HEK293 (cell line): ENCODE measurements around the gene SLC3A2.

ENCODE experiments used
- FEZF1 ChIP-seq: fragments of 450-650 bp; formaldehyde crosslinking; IDR thresholded peaks from 2 replicates; pipeline ENCODE4 v1.5.1; 2016; ENCODE audit warnings: missing biosample characterization, missing genetic modification characterization
- GLI2 ChIP-seq: fragments of 450-650 bp; formaldehyde crosslinking; IDR thresholded peaks from 2 replicates; pipeline ENCODE4; 2017; ENCODE audit warnings: missing biosample characterization, missing genetic modification characterization, low read depth, borderline replicate concordance
- GLI4 ChIP-seq: fragments of 450-650 bp; formaldehyde crosslinking; IDR thresholded peaks from 2 replicates; pipeline ENCODE4 v1.5.1; 2016; ENCODE audit warnings: missing biosample characterization, missing genetic modification characterization
- GLIS2 ChIP-seq: fragments of 450-650 bp; formaldehyde crosslinking; IDR thresholded peaks from 2 replicates; pipeline ENCODE4 v1.5.1; 2016; ENCODE audit warnings: missing biosample characterization, missing genetic modification characterization
- HIC1 ChIP-seq: fragments of 450-650 bp; formaldehyde crosslinking; IDR thresholded peaks from 2 replicates; pipeline ENCODE4 v1.5.1; 2016; ENCODE audit warnings: missing biosample characterization, missing genetic modification characterization
- KLF9 ChIP-seq: fragments of 450-650 bp; formaldehyde crosslinking; IDR thresholded peaks from 2 replicates; pipeline ENCODE4 v1.5.1; 2016; ENCODE audit warnings: missing biosample characterization, missing genetic modification characterization, low read depth
- OVOL3 ChIP-seq: fragments of 450-650 bp; formaldehyde crosslinking; IDR thresholded peaks from 2 replicates; pipeline ENCODE4 v1.5.1; 2016; ENCODE audit warnings: missing biosample characterization, missing genetic modification characterization
- SP2 ChIP-seq: fragments of 450-650 bp; formaldehyde crosslinking; IDR thresholded peaks from 2 replicates; pipeline ENCODE4 v1.5.1; 2016; ENCODE audit warnings: missing biosample characterization, missing genetic modification characterization
- TCF7L2 ChIP-seq: IDR thresholded peaks from 2 replicates; pipeline ENCODE4 v1.6.1; 2011; ENCODE audit warnings: low read depth, mild to moderate bottlenecking, inconsistent platforms, low read length, moderate library complexity, borderline replicate concordance
- YY1 ChIP-seq: fragments of 450-650 bp; formaldehyde crosslinking; IDR thresholded peaks from 2 replicates; pipeline ENCODE4 v1.5.1; 2018; ENCODE audit warnings: missing biosample characterization, missing genetic modification characterization
- YY2 ChIP-seq: fragments of 450-650 bp; formaldehyde crosslinking; IDR thresholded peaks from 2 replicates; pipeline ENCODE4 v1.5.1; 2016; ENCODE audit warnings: missing biosample characterization, missing genetic modification characterization
- ZBTB20 ChIP-seq: fragments of 450-650 bp; formaldehyde crosslinking; IDR thresholded peaks from 2 replicates; pipeline ENCODE4 v1.5.1; 2016; ENCODE audit warnings: missing biosample characterization, missing genetic modification characterization
- ZBTB21 ChIP-seq: fragments of 450-650 bp; formaldehyde crosslinking; IDR thresholded peaks from 2 replicates; pipeline ENCODE4 v1.5.1; 2017; ENCODE audit warnings: missing biosample characterization, missing genetic modification characterization
- ZFHX2 ChIP-seq: fragments of 450-650 bp; formaldehyde crosslinking; conservative IDR thresholded peaks from 2 replicates; pipeline ENCODE4 v1.5.1; 2016; ENCODE audit warnings: missing biosample characterization, missing genetic modification characterization
- ZNF10 ChIP-seq: fragments of 450-650 bp; formaldehyde crosslinking; IDR thresholded peaks from 2 replicates; pipeline ENCODE4 v1.5.1; 2017; ENCODE audit warnings: missing biosample characterization, missing genetic modification characterization
- ZNF112 ChIP-seq: fragments of 450-650 bp; formaldehyde crosslinking; IDR thresholded peaks from 2 replicates; pipeline ENCODE4 v1.5.0; 2017; ENCODE audit warnings: missing biosample characterization, missing genetic modification characterization
- ZNF114 ChIP-seq: fragments of 450-650 bp; formaldehyde crosslinking; IDR thresholded peaks from 2 replicates; pipeline ENCODE4 v1.5.0; 2017; ENCODE audit warnings: missing biosample characterization, missing genetic modification characterization
- ZNF175 ChIP-seq: fragments of 450-650 bp; formaldehyde crosslinking; IDR thresholded peaks from 2 replicates; pipeline ENCODE4 v1.5.1; 2016; ENCODE audit warnings: missing biosample characterization, missing genetic modification characterization
- ZNF202 ChIP-seq: fragments of 450-650 bp; formaldehyde crosslinking; IDR thresholded peaks from 2 replicates; pipeline ENCODE4 v1.5.1; 2016; ENCODE audit warnings: missing biosample characterization, missing genetic modification characterization, borderline replicate concordance
- ZNF214 ChIP-seq: fragments of 450-650 bp; formaldehyde crosslinking; IDR thresholded peaks from 2 replicates; pipeline ENCODE4 v1.5.1; 2017; ENCODE audit warnings: missing biosample characterization, mild to moderate bottlenecking, missing genetic modification characterization, borderline replicate concordance
- ZNF223 ChIP-seq: fragments of 450-650 bp; formaldehyde crosslinking; IDR thresholded peaks from 2 replicates; pipeline ENCODE4 v1.5.1; 2016; ENCODE audit warnings: missing biosample characterization, missing genetic modification characterization
- ZNF302 ChIP-seq: fragments of 450-650 bp; formaldehyde crosslinking; IDR thresholded peaks from 2 replicates; pipeline ENCODE4 v1.5.1; 2016; ENCODE audit warnings: missing biosample characterization, missing genetic modification characterization, low read depth
- ZNF311 ChIP-seq: fragments of 450-650 bp; formaldehyde crosslinking; IDR thresholded peaks from 2 replicates; pipeline ENCODE4 v1.5.1; 2017; ENCODE audit warnings: missing biosample characterization, missing genetic modification characterization, borderline replicate concordance
- ZNF335 ChIP-seq: fragments of 450-650 bp; formaldehyde crosslinking; conservative IDR thresholded peaks from 2 replicates; pipeline ENCODE4 v1.5.1; 2016; ENCODE audit warnings: missing biosample characterization, missing genetic modification characterization
- ZNF341 ChIP-seq: fragments of 450-650 bp; formaldehyde crosslinking; IDR thresholded peaks from 2 replicates; pipeline ENCODE4; 2016; ENCODE audit warnings: low read depth, missing biosample characterization, missing genetic modification characterization
- ZNF394 ChIP-seq: fragments of 450-650 bp; formaldehyde crosslinking; IDR thresholded peaks from 2 replicates; pipeline ENCODE4 v1.5.1; 2016; ENCODE audit warnings: missing biosample characterization, missing genetic modification characterization, mild to moderate bottlenecking, moderate library complexity, borderline replicate concordance
- ZNF404 ChIP-seq: fragments of 450-650 bp; formaldehyde crosslinking; IDR thresholded peaks from 2 replicates; pipeline ENCODE4 v1.5.1; 2017; ENCODE audit warnings: missing biosample characterization, missing genetic modification characterization
- ZNF433 ChIP-seq: fragments of 450-650 bp; formaldehyde crosslinking; IDR thresholded peaks from 2 replicates; pipeline ENCODE4 v1.5.1; 2016; ENCODE audit warnings: missing biosample characterization, missing genetic modification characterization, low read depth
- ZNF544 ChIP-seq: fragments of 450-650 bp; formaldehyde crosslinking; IDR thresholded peaks from 2 replicates; pipeline ENCODE4 v1.5.0; 2017; ENCODE audit warnings: missing biosample characterization, missing genetic modification characterization
- ZNF548 ChIP-seq: fragments of 450-650 bp; formaldehyde crosslinking; IDR thresholded peaks from 2 replicates; pipeline ENCODE4 v1.5.1; 2016; ENCODE audit warnings: missing biosample characterization, missing genetic modification characterization
- ZNF549 ChIP-seq: fragments of 450-650 bp; IDR thresholded peaks from 2 replicates; pipeline ENCODE4 v1.5.1; 2018; ENCODE audit warnings: missing biosample characterization, missing genetic modification characterization, mild to moderate bottlenecking, inconsistent platforms, moderate library complexity
- ZNF585B ChIP-seq: fragments of 450-650 bp; formaldehyde crosslinking; IDR thresholded peaks from 2 replicates; pipeline ENCODE4 v1.5.1; 2016; ENCODE audit warnings: missing biosample characterization, missing genetic modification characterization
- ZNF610 ChIP-seq: fragments of 450-650 bp; formaldehyde crosslinking; IDR thresholded peaks from 2 replicates; pipeline ENCODE4 v1.5.1; 2016; ENCODE audit warnings: missing biosample characterization, missing genetic modification characterization, borderline replicate concordance
- ZNF626 ChIP-seq: fragments of 450-650 bp; sonication (Bioruptor Pico); formaldehyde crosslinking; IDR thresholded peaks from 2 replicates; pipeline ENCODE4 v1.5.1; 2018; ENCODE audit warnings: missing biosample characterization, missing genetic modification characterization, inconsistent platforms
- ZNF843 ChIP-seq: fragments of 450-650 bp; formaldehyde crosslinking; IDR thresholded peaks from 2 replicates; pipeline ENCODE4 v1.5.1; 2016; ENCODE audit warnings: missing biosample characterization, missing genetic modification characterization
- ZSCAN30 ChIP-seq: fragments of 450-650 bp; IDR thresholded peaks from 2 replicates; pipeline ENCODE4 v1.5.1; 2018; ENCODE audit warnings: missing biosample characterization, mild to moderate bottlenecking, missing genetic modification characterization, moderate library complexity
- TF ChIP-seq, protein P1 (sequence below): fragments of 450-650 bp; formaldehyde crosslinking; IDR thresholded peaks from 2 replicates; pipeline ENCODE4 v1.5.1; 2016; ENCODE audit warnings: missing biosample characterization, missing genetic modification characterization
- TF ChIP-seq, protein P2 (sequence below): sonication (generic); formaldehyde crosslinking; IDR thresholded peaks from 2 replicates; pipeline ENCODE4 v1.8.1; 2022; ENCODE audit warnings: mild to moderate bottlenecking, moderate library complexity, missing genetic modification reagents

The SLC3A2 gene

DNA sequence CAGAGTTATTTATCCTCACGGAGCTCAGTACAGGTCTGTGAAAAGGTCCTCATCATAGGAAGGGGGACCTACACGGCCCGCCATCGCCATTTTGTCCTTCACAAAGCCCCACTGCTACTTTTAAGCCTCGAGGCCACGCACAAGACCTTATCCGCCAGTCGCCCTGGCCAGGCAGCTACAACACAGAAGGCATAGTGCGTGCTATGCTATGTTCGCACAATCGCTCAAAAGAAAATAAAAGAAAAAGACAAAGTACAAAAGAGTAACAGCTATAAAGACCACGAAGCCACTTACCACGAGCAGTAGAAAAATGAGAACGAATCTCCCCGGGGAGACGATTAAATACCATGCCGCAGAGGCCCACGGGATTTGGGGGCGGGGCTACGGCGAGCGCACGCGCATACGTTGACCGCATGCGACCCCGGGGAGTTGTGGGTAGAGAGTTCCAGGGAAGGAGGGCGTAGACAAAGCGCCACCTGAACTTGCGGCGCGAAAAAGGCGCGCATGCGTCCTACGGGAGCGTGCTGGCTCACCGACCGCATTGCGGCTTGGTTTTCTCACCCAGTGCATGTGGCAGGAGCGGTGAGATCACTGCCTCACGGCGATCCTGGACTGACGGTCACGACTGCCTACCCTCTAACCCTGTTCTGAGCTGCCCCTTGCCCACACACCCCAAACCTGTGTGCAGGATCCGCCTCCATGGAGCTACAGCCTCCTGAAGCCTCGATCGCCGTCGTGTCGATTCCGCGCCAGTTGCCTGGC is 24.9 kb upstream of the SLC3A2 start (continued):
- TF ChIP-seq ZNF404 (tag by site-specific recombination) (no peak), ZBTB20 (tag by site-specific recombination) (peak; percentile 56; the same call in 1 of the 2 replicates), ZNF433 (tag by site-specific recombination) (no peak), ZNF302 (tag by site-specific recombination) (no peak), ZNF202 (no peak), YY2 (tag by site-specific recombination) (peak; percentile 71), ZNF626 (tag by site-specific recombination) (no peak), GLI2 (tag by site-specific recombination) (no peak), ZNF223 (no peak), ZNF549 (no peak), FEZF1 (tag by site-specific recombination) (no peak; the same call in 1 of the 2 replicates), ZNF311 (tag by site-specific recombination) (no peak), ZNF548 (tag by site-specific recombination) (no peak), ZNF341 (no peak; the same call in 1 of the 2 replicates), ZNF114 (no peak), ZNF843 (peak; percentile 61), GLIS2 (peak; percentile 78), ZNF214 (tag by site-specific recombination) (no peak), ZNF112 (tag by site-specific recombination) (no peak), GLI4 (tag by site-specific recombination) (peak; percentile 67; the same call in 1 of the 2 replicates), SP2 (tag by site-specific recombination) (peak; percentile 73), OVOL3 (tag by site-specific recombination) (no peak), ZNF335 (0 out of 2 replicates have a peak, but pooled peaks have one; percentile 50), YY1 (tag by site-specific recombination) (peak; percentile 79), ZNF585B (tag by site-specific recombination) (no peak), KLF9 (peak; percentile 15; the same call in 1 of the 2 replicates), TCF7L2 (no peak), ZSCAN30 (peak; percentile 78), ZNF544 (tag by site-specific recombination) (no peak), ZFHX2 (tag by site-specific recombination) (no peak; the same call in 1 of the 2 replicates), ZNF175 (tag by site-specific recombination) (no peak), ZBTB21 (tag by site-specific recombination) (no peak), HIC1 (tag by site-specific recombination) (peak; percentile 94), ZNF10 (no peak), ZNF610 (tag by site-specific recombination) (peak; percentile 46; the same call in 1 of the 2 replicates), ZNF394 (tag by site-specific recombination) (peak; percentile 70; the same call in 1 of the 2 replicates)
- TF ChIP-seq, protein P1, sequence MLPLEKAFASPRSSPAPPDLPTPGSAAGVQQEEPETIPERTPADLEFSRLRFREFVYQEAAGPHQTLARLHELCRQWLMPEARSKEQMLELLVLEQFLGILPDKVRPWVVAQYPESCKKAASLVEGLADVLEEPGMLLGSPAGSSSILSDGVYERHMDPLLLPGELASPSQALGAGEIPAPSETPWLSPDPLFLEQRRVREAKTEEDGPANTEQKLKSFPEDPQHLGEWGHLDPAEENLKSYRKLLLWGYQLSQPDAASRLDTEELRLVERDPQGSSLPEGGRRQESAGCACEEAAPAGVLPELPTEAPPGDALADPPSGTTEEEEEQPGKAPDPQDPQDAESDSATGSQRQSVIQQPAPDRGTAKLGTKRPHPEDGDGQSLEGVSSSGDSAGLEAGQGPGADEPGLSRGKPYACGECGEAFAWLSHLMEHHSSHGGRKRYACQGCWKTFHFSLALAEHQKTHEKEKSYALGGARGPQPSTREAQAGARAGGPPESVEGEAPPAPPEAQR (tag by site-specific recombination), result 0 out of 2 replicates have a peak, but pooled peaks have one; percentile 49
- TF ChIP-seq, protein P2, sequence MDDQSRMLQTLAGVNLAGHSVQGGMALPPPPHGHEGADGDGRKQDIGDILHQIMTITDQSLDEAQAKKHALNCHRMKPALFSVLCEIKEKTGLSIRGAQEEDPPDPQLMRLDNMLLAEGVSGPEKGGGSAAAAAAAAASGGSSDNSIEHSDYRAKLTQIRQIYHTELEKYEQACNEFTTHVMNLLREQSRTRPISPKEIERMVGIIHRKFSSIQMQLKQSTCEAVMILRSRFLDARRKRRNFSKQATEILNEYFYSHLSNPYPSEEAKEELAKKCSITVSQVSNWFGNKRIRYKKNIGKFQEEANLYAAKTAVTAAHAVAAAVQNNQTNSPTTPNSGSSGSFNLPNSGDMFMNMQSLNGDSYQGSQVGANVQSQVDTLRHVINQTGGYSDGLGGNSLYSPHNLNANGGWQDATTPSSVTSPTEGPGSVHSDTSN, result peak; percentile 89; the same call in 1 of the 2 replicates
